Mesendoderm (in vitro differentiated cells): Measurements from ENCODE around the gene CNGB1.
A peak's percentile ranks its signal among the peaks of the same experiment; 100 is the strongest.
"Not testable (repeated sequence)": the region's sequence is repeated elsewhere in the genome, so short reads cannot be mapped to it uniquely, and the experiment has no call there.

Experiments used
- DNase-seq: peaks from one replicate; pipeline ENCODE4 v3.0.0; 2013
- H2AK5ac ChIP-seq: 2 replicates; pipeline ENCODE4 v1.6.1; 2013; ENCODE audit warnings: low read length, inconsistent platforms
- H2BK120ac ChIP-seq: 2 replicates; pipeline ENCODE4 v1.6.1; 2013; ENCODE audit warnings: low read depth, mild to moderate bottlenecking, low read length, moderate library complexity, mixed read lengths
- H2BK15ac ChIP-seq: replicated peaks from 2 replicates; pipeline ENCODE4 v1.6.1; 2013; ENCODE audit warnings: low read depth, mild to moderate bottlenecking, moderate library complexity
- H2BK5ac ChIP-seq: 2 replicates; pipeline ENCODE4 v1.6.1; 2013; ENCODE audit warnings: low read length, inconsistent platforms
- H3K18ac ChIP-seq: 2 replicates; pipeline ENCODE4 v1.6.1; 2013; ENCODE audit warnings: mild to moderate bottlenecking, low read length, mixed read lengths
- H3K23ac ChIP-seq: one replicate; pipeline ENCODE4 v1.6.1; 2013; ENCODE audit warnings: low read length
- H3K27ac ChIP-seq: 2 replicates; pipeline ENCODE4 v1.5.1; 2013; ENCODE audit warnings: low read depth, mild to moderate bottlenecking, inconsistent platforms, low read length, moderate library complexity
- H3K27me3 ChIP-seq: 2 replicates; pipeline ENCODE4 v1.6.1; 2013; ENCODE audit warnings: low read length, control low read depth, mild to moderate bottlenecking, inconsistent platforms; ENCODE audit not compliant: insufficient read depth, poor library complexity
- H3K36me3 ChIP-seq: 2 replicates; pipeline ENCODE4 v1.6.1; 2013; ENCODE audit warnings: low read length, inconsistent platforms; ENCODE audit not compliant: control insufficient read depth, insufficient read depth
- H3K4ac ChIP-seq: one replicate; pipeline ENCODE4 v1.6.1; 2013; ENCODE audit warnings: low read depth, mild to moderate bottlenecking, low read length, moderate library complexity
- H3K4me1 ChIP-seq: 2 replicates; pipeline ENCODE4 v1.6.1; 2013; ENCODE audit warnings: low read depth, low read length, inconsistent platforms; ENCODE audit not compliant: control insufficient read depth
- H3K4me2 ChIP-seq: 2 replicates; pipeline ENCODE4 v1.6.1; 2013; ENCODE audit warnings: low read length
- H3K4me3 ChIP-seq: 2 replicates; pipeline ENCODE4 v1.5.1; 2013; ENCODE audit warnings: mild to moderate bottlenecking, low read length
- H3K56ac ChIP-seq: one replicate; pipeline ENCODE4 v1.6.1; 2013; ENCODE audit warnings: low read length
- H3K79me1 ChIP-seq: 2 replicates; pipeline ENCODE4 v1.6.1; 2013; ENCODE audit warnings: low read length, inconsistent platforms
- H3K79me2 ChIP-seq: 2 replicates; pipeline ENCODE4 v1.6.1; 2013; ENCODE audit warnings: mild to moderate bottlenecking, low read length; ENCODE audit not compliant: control insufficient read depth, insufficient read depth
- H3K9ac ChIP-seq: 2 replicates; pipeline ENCODE4 v1.6.1; 2013; ENCODE audit warnings: low read length, inconsistent platforms
- H4K5ac ChIP-seq: one replicate; pipeline ENCODE4 v1.6.1; 2013; ENCODE audit warnings: low read length
- H4K8ac ChIP-seq: one replicate; pipeline ENCODE4 v1.6.1; 2013; ENCODE audit warnings: low read depth, mild to moderate bottlenecking, control low read depth, low read length, moderate library complexity
- WGBS: extraction: QIAGEN DNeasy Blood & Tissue Kit; methylation state at CpG from one replicate; pipeline ENCODE4 v1.1.7; 2013; ENCODE audit warnings: low lambda C conversion rate, missing lambda C conversion rate; ENCODE audit not compliant: insufficient coverage; ENCODE audit errors: extremely low coverage; 5-methylcytosine and 5-hydroxymethylcytosine counted together

The CNGB1 gene

DNA sequence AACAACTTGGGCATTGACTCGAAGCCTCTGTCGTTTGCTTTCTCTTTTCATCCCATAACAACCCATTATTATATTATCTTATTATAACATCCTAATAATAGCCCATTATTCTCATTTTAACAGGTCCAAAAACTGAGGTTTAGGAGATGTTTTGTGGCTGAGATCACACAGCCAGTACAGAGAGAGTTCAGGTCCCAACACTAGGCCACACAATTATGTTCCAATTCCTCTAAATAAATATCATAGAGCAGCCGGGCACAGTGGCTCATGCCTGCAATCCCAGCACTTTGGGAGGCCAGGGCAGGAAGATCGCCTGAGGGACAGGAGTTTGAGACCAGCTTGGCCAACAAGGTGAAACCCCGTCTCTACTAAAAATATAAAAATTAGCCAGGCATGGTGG, 128.3 kb downstream of the CNGB1 start:
- Histone ChIP-seq H3K18ac (no peak overlapping the region), H3K27ac (no peak overlapping the region), H3K27me3 (no peaks in the 10 kb centered on the region), H4K5ac (no peak overlapping the region), H3K4ac (no peak overlapping the region), H3K79me1 (no peaks in the 10 kb centered on the region), H2BK15ac (no peak overlapping the region), H3K4me3 (no peak overlapping the region), H2AK5ac (no peak overlapping the region), H3K79me2 (no peaks in the 10 kb centered on the region), H3K56ac (no peak overlapping the region), H4K8ac (no peak overlapping the region), H3K23ac (no peak overlapping the region), H2BK5ac (no peak overlapping the region), H3K4me1 (peaks cover 13% of the 10 kb centered on the region), H3K4me2 (no peak overlapping the region), H2BK120ac (no peak overlapping the region), H3K36me3 (no peaks in the 10 kb centered on the region), H3K9ac (no peak overlapping the region)
- DNase-seq, result no peak
- WGBS, result 100% methylated on average over 2 of the region's 5 CpGs

DNA sequence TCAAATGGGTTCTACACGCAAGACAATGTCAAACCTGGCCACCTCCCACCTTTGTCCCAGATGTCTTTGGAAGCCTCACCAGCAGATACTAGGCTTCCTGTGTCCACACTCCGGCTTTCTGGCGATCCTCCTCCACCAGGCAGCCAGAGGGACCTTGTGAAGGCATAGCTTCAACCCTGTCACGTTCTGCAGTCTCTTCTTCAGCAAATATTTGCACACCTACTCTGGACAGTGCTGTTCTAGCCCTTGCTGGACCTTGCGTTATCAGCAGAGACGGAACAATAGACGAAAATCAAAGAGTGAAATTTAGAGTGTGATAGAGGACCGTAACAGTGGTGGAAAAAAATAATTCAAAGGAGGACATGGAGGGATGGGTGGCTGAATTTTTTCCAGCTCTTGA, 130.1 kb downstream of the CNGB1 start:
- no peak for DNase-seq
- peaks cover 7% of the 10 kb centered on the region for H3K4me1 ChIP-seq

DNA sequence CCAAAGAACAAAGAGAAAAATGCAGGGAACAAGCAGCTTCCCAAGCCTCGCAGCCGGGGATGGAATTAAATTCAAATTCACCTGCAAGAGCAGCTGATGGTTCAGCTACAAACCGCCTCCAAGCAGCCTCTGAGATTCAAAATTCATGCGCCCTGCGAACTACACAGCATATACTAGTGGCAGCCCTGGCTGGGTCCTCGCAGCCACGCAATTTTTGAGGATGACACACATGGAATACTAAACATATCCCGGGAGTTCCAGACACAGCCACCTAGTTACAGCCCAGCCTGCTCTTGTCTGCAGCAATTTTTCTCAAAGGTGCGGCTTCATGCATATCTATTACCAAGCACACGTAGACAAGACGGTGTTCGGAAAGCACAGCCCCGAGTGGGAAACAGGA, 132.8 kb downstream of the CNGB1 start:
- Histone ChIP-seq H3K79me2 (no peaks in the 10 kb centered on the region), H3K56ac (no peak overlapping the region), H2BK120ac (no peak overlapping the region), H2AK5ac (no peak overlapping the region), H3K4me1 (peaks cover 2% of the 10 kb centered on the region), H3K4me3 (no peak overlapping the region), H3K9ac (no peak overlapping the region), H3K4me2 (no peak overlapping the region), H3K4ac (no peak overlapping the region), H3K23ac (no peak overlapping the region), H3K79me1 (no peaks in the 10 kb centered on the region), H4K5ac (no peak overlapping the region), H3K18ac (no peak overlapping the region), H2BK15ac (no peak overlapping the region), H4K8ac (no peak overlapping the region), H2BK5ac (no peak overlapping the region), H3K27ac (no peak overlapping the region), H3K27me3 (no peaks in the 10 kb centered on the region), H3K36me3 (no peaks in the 10 kb centered on the region)
- WGBS, result no CpG with 5 or more reads among the region's 13 CpGs
- DNase-seq, result no peak

More for the DNA sequence above, 130.1 kb downstream of the CNGB1 start:
- H3K56ac ChIP-seq, result peak overlapping the region; percentile 56
- no peak overlapping the region for H2AK5ac ChIP-seq
- H3K4me2 ChIP-seq, result no peak overlapping the region
- H3K23ac ChIP-seq, result no peak overlapping the region
- H4K5ac ChIP-seq, result no peak overlapping the region
- no peak overlapping the region for H3K9ac ChIP-seq
- H2BK5ac ChIP-seq, result no peak overlapping the region
- H3K4ac ChIP-seq, result no peak overlapping the region
- no peaks in the 10 kb centered on the region for H3K79me1 ChIP-seq
- no peak overlapping the region for H2BK15ac ChIP-seq
- H3K4me3 ChIP-seq, result no peak overlapping the region
- H3K27me3 ChIP-seq, result no peaks in the 10 kb centered on the region
- no peaks in the 10 kb centered on the region for H3K79me2 ChIP-seq
- H3K27ac ChIP-seq, result no peak overlapping the region
- no peak overlapping the region for H4K8ac ChIP-seq
- H3K18ac ChIP-seq, result no peak overlapping the region
- H3K36me3 ChIP-seq, result no peaks in the 10 kb centered on the region
- WGBS, result no CpG with 5 or more reads among the region's 8 CpGs
- no peak overlapping the region for H2BK120ac ChIP-seq

DNA sequence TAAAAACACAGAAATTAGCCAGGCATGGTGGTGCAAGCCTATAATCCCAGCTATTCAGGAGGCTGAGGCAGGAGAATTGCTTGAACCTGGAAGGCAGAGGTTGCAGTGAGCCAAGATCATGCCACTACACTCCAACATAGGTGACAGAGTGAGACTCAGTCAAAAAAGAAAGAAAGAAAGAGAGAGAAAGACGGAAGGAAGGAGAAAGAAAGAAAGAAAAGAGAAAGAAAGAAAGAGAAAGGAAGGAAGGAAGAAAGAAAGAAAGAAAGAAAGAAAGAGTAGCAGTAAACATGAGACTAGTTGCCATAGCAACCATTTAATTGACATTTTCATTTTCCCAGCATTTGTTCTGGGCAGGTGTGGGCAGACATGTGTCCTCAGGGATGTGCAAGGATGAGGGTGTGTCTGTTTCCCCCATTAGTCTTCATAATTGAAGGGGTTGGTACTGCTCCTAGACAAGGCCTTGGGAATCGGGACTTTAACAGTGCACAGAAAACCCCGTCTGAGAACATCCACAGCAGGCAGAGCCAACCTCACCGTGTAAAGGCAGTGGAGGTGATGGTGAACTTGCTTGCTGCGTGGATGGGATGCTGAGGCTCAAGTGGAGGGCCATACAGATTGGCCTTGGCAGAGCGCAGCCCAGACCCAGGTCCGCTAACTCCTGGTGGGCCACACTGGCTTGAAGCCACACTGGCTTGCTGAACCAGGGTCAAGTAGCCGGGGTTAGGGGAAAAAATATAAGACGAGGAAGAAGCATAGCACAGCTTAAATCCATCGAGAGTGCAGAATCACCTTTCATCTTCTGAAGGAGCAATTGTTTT, 133.4 kb downstream of the CNGB1 start:
- Histone ChIP-seq H3K4ac (no peak overlapping the region), H3K18ac (no peak overlapping the region), H3K27me3 (no peaks in the 10 kb centered on the region), H3K36me3 (no peaks in the 10 kb centered on the region), H3K56ac (no peak overlapping the region), H2AK5ac (no peak overlapping the region), H3K27ac (no peak overlapping the region), H3K79me2 (no peaks in the 10 kb centered on the region), H3K4me2 (no peak overlapping the region), H4K5ac (no peak overlapping the region), H3K4me1 (peaks cover 2% of the 10 kb centered on the region), H3K4me3 (no peak overlapping the region), H4K8ac (no peak overlapping the region), H2BK120ac (no peak overlapping the region), H2BK15ac (no peak overlapping the region), H2BK5ac (no peak overlapping the region), H3K23ac (no peak overlapping the region), H3K79me1 (no peaks in the 10 kb centered on the region), H3K9ac (no peak overlapping the region)
- DNase-seq, result no peak
- WGBS, result no CpG with 5 or more reads among the region's 10 CpGs

DNA sequence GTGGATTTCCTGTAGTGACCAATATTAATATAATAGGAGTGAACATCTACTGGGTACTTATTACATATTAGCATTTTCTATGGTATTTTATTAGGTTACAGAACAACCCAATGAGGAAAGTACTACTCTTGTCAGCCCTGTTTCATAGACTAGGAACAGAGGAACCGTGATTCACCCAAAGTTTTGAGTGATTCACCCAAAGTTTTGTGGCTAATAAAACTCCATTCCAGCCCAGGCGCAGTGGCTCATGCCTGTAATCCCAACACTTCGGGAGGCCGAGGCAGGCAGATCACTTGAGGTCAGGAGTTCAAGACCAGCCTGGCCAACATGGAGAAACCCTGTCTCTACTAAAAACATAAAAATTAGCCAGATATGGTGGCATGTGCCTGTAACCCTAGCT, 135.5 kb downstream of the CNGB1 start:
- H3K4ac ChIP-seq, H3K36me3 ChIP-seq, H3K18ac ChIP-seq, H3K79me1 ChIP-seq, H3K27me3 ChIP-seq, H3K9ac ChIP-seq, H2BK5ac ChIP-seq, H2BK120ac ChIP-seq, H4K8ac ChIP-seq, H3K79me2 ChIP-seq, H3K23ac ChIP-seq, H3K4me3 ChIP-seq, H2BK15ac ChIP-seq, H4K5ac ChIP-seq, H2AK5ac ChIP-seq, H3K4me2 ChIP-seq, H3K4me1 ChIP-seq, H3K27ac ChIP-seq, H3K56ac ChIP-seq, DNase-seq: not testable (repeated sequence)
- WGBS, result no CpG with 5 or more reads among the region's 4 CpGs

DNA sequence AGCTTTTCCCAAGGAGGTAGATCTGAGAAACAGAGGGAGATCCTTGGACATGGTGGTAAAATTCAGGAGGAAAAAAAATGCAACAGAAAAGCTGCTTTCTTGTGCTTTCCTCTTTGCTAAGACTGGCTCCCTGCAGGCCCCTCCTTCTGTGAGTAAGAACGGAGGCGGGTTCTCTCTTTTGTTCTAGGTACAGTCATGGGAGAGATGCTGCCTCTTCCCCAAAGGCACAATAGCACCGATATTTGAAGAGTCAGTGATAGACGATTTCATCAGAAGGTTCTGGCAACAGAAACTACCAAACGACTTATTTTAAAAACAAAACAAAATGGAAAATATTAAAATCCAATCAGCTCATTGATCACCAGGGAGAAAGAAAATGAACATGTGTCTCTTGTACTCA, 136.0 kb downstream of the CNGB1 start:
- no peak overlapping the region for H3K4ac ChIP-seq
- no peak overlapping the region for H2BK5ac ChIP-seq
- no peak overlapping the region for H3K4me3 ChIP-seq

More for the DNA sequence above, 136.0 kb downstream of the CNGB1 start:
- H3K36me3 ChIP-seq, result no peaks in the 10 kb centered on the region
- H3K79me1 ChIP-seq, result no peaks in the 10 kb centered on the region
- no CpG with 5 or more reads among the region's 5 CpGs for WGBS
- H3K4me2 ChIP-seq, result no peak overlapping the region
- H3K23ac ChIP-seq, result no peak overlapping the region
- H2BK15ac ChIP-seq, result no peak overlapping the region
- no peak overlapping the region for H3K27ac ChIP-seq
- H2BK120ac ChIP-seq, result no peak overlapping the region
- DNase-seq, result no peak
- H3K79me2 ChIP-seq, result no peaks in the 10 kb centered on the region
- peak overlapping the region; percentile 51 for H3K56ac ChIP-seq
- H3K18ac ChIP-seq, result no peak overlapping the region
- no peak overlapping the region for H4K8ac ChIP-seq
- H4K5ac ChIP-seq, result no peak overlapping the region
- peak overlapping the region; percentile 34 for H3K9ac ChIP-seq
- H3K27me3 ChIP-seq, result no peaks in the 10 kb centered on the region
- peaks cover 5% of the 10 kb centered on the region for H3K4me1 ChIP-seq
- H2AK5ac ChIP-seq, result no peak overlapping the region
